ENCODE data around the gene SHH. TPM values are rescaled to one million over a fixed set of nuclear protein-coding genes. Genes with fewer than 3 reads are reported as not detected.
"Not testable (repeated sequence)": the region's sequence is repeated elsewhere in the genome, so short reads cannot be mapped to it uniquely, and the experiment has no call there.

SHH gene
- total RNA-seq, 1 donor from 2014 or later: under 0.01 TPM

DNA sequence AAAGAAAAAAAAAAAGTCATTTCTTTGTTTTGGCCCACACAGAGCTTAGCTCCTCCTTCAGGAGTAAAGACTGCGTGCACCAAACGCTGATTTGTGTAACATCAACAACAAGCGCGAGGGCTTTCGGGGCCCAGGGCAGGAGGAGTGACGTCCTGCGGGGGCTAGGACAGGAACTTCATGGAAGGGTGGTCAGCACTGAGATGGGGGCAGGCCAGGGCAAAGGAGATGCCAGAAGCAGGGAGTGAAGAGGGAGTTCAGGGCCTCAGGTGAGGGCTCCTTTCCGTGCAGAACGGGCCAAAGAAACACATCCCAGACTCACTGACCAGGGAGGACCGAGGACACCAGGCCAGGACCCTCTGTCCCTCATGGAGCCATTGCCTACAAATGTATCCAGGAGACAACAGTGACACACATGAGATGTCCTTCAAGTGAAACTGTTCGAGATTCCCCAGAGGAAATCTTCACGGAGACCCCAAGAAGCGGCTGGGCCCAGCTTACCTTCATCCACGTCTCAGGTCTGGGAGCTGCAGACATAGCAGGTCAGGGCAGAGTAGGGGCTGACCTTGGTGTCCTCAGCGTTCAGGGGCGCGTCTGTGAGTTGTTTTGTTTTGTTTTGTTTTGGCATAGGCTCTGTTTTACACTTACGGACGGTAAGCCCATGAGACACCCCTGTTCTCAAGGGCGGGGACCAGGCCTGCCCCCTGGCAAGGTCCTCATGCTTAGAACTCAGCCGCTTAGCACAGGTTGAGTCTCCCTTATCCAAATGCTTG is 30.4 kb upstream of the SHH start:
- no peak for DNase-seq (ENCODE audit: low read depth in 2 of 2)

DNA sequence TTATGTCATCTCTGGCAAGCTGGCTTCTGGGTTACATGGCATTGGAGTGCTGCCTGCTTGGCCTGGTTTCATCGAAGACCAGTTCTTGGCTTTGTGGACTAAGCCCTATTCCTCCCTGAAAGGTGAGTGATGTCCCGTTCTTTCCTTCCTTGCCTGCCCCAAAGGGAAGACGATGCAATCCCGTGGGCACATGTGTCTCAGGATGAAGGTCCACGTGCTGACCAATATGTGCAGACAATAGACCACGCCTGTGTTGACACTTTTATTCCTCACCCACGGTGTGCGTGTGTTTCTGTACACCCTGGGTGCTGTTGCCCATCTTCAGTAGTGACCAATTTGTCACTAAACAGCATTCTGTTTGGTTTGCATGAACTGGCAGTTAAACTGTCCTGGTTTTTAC is 28.6 kb upstream of the SHH start:
- no peak for DNase-seq (ENCODE audit: low read depth in 2 of 2)

DNA sequence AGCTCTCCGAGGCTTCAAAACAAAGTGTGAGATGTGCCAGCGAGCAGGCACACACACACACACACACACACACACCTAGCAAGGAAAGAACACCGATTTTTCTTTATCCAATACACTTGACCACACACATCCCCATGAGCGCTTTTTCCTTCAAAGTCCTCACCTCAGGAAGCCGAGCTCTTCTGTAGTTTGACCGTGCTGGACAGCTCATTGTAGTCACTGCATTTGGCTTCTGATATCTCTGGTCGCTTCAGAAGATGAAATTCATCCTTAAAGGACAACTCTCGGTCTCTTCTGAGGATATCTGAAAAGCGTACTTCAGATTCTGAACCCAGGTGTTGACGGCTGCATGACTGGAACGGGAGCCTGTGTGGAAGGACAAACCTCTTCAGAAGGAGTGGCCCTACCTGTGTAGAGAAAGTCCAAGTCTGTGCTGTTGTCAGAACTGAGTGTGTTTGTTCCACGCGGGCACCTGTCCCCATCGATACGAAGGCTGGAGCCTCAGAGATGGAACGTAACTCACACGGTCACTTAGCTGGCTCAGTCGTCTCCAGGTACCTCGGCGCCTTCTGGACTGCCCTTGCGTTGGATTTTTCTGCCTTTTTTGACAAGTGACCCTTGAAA is 28.1 kb upstream of the SHH start:
- DNase-seq (ENCODE audit: low read depth in 2 of 2): no peak

DNA sequence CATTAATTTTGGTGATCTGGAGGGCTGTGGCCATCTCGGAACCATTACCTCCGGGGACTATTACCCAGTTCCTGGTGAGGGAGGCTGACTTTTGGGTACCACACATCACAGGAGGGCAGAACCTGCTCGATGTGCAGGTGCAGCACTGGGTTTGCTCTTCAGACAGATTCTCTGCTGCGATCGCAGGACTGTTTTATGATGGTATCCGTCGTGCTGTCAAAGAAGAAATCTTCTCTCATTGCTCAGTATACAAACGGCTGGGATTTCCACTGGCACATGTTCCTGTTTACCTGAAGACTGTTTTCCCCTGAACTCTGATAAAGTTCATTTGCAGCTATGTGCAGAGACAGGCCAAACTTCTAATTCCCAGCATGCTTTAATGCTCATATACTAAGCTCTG is 27.2 kb upstream of the SHH start:
- DNase-seq (ENCODE audit: low read depth in 2 of 2): no peak

DNA sequence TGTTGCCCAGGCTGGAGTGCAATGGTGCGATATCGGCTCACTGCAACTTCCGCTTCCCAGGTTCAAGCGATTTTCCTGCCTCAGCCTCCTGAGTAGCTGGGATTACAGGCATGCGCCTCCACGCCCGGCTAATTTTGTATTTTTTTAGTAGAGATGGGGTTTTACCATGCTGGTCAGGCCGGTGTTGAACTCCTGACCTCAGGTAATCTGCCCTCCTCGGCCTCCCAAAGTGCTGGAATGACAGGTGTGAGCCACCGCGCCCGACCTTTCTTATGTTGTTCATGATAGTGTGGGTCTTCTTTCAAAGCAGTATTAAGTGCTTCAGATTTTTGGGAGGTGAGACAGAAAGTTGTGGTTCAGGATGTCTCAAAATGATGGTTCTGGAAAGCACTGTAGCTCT is 26.0 kb upstream of the SHH start:
- not testable (repeated sequence) for DNase-seq (ENCODE audit: low read depth in 2 of 2)

DNA sequence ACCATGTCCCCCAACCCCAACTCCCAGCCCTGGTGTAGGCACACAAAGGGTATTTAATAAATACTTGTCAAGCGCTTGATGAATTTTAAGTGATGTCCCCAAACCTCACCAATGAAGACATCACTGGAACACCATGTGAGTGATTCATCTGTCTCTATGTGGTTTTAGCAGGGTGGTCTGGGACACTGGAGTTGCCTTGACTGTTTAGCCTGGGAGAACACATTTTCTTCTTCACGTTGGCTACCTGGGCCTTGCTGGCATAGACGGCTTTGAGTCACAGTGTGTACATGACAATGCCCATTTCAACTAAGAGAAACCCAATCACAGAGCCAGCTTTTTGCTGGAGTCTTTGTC is 24.8 kb upstream of the SHH start:
- no peak for DNase-seq (ENCODE audit: low read depth in 2 of 2)

DNA sequence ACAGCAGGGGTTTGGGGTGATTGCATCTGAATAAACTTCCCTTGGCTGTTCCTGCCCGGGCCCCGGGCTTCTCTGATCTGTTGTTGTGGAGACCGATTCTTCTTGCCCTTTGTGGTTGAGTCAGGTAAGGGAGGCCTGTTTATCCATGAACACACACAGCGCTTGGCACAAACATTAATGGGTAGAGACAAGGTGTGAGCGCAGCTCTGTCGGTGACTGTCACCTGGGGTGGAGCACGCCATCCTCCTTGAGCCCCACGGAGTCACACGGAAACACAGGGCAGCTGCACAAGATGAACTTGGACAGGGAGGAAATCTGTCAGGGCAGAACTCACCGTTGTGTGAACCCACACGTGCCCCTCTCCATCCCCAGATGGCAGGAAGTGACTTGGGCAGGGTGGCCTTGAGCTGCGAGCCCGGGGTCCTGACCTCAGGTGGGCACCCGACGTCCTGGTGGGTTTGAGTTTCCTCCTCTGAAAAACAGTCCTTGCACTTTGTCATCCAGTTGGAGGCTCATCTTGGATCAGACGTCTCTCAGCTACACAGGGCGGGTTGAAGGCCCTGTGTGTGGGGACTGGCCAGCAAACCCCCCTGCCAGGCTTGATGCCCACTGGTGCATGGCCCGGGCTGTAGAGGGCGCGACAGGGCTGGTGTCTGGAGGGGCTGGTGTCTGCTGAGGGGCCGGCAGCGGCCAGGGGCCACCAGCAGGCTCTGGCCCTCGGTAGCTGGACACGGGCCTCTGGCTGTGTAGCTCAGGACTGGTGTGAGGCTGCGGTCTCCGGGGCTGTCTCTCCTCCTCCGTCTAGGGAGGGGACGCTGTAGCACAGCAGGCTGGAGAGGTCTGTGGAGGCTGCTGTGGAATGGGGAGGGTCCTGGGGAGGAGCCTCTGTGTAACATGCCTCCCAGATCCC is 24.2 kb upstream of the SHH start:
- DNase-seq (ENCODE audit: low read depth in 2 of 2): no peak

DNA sequence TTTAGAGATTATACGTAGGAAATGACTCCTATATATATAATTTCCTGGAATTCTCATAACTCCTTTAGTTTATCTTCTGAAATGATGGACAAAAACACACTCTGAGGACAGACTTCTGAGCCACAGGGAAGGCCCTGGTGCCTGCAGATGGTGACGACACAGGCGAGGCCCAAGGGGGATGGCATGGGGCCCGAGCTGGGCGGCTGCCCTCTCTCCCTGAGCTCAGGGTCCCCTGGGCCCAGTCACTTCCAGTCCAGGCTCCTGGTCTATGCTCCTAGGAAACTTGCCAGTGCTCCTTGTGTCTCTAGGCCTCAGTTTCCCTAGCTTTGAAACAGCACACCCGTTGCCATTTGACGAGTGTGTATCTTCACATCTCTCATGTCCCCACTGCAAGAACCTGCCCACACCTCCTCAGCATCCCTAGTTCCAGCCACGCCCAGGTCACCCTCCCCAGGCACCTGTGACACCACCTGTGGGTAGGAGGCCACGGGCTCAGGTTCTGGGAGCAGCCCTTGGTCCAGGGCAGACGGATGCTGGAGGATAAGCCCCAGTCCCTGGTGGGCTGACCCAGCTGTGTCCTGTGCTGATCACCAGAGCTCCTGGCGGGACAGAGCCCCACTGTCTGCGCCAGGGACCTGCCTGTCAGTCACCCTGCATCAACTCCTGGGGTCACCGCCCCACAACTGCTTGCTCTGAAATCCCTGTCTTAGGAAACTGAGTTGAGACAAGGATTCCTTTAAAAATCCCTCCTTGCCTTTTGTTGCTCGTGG is 23.4 kb upstream of the SHH start:
- DNase-seq (ENCODE audit: low read depth in 2 of 2): no peak

DNA sequence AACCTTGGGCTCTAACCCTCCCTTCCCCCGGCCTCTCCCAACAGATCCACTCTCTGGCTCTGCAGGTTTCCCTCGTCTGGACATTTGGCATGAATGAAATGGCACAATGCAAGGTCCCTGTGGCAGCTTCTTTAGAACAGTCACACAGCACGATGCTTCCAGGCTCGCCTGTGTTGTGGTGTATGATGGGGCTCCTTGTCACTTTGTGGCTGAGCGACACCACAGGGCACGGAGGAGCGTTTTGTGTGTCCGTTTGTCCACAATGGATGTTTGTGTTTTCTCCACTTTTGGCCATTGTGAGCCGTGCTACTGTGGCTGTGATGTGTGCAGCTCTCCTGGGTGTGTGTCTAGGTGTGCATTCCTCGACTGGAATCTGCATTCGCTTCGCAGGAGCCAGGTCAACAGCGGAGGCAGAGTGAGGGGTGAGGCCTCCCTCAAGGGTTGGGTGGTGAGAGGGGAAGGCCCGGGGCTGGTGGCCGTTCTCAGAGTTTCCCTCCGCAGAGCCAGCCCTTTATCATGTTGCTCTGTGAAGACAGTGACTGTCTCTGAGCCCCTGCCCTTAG is 22.3 kb upstream of the SHH start:
- DNase-seq (ENCODE audit: low read depth in 2 of 2): no peak

DNA sequence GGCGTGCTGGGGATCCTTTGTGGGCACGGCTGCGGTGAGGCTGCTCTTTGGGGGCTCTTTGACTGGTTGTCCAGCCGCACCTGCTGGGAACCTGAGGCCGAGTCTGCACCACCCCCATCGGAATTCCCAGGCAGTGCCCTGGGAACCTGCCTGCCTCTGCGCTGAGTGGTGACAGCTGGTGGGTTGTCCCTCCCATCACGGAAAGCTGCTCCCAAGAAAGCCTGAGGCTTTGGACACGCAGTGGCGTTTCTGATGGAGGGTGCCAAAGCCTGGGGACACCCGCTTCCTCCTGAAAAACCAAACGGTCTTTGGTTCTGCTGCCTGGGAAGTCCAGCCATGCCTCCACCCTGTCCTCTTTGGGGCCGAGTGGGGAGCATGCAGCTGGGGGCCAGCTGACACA is 21.4 kb upstream of the SHH start:
- DNase-seq (ENCODE audit: low read depth in 2 of 2): no peak

DNA sequence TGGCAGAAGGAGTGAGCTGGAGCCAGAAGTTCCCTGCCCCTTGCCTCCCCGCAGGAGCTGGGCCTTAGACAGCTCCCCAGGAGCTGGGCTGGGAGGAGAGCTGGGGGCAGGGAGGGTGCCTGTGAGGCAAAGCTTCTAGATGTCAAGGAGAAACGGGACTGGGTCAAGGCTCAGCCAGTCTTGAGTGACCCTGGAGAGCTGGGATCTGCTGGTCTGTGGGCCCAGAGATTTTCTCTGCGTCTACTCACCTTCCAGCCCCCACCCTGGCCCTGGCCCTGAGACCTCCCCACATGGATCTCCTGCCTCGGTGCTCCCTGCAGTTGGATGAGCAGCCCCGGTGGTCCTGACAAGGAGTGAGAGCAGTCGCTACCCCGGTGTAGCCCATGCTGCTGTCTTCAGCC is 20.3 kb upstream of the SHH start:
- DNase-seq (ENCODE audit: low read depth in 2 of 2): no peak

DNA sequence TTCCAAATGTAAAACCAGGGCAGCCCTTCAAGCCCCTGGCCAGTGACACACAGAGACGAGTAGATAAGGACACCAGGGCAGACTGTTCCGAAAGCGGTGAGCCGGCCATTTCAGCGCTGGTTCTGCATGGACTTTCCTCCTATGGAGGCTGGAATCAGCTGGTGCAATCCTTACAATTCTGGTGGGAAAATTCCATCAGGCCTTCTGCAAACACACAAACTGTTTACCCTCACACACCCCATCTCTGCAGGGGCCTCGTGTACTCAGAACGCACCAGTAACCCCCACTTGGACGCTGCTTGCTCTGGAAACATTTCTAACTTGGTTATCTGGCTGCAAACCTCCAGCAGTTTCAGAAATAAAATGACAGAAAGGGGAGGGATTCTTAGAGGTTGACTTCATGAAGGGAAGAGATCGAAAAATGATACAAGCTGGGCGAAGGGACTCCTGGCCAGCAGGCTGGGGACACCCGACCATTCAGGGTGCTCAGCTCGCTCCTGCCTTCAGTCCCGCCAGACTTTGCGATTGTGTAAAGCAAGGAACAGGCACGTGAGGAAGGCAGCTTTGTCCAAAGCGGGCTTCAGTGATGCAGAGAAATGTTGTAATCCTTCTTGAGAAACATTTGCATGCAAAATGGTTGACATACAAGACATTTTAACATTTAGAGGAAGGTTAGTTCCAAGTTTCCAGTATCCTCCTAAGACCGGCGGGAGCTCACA is 19.7 kb upstream of the SHH start:
- no peak for DNase-seq (ENCODE audit: low read depth in 2 of 2)

DNA sequence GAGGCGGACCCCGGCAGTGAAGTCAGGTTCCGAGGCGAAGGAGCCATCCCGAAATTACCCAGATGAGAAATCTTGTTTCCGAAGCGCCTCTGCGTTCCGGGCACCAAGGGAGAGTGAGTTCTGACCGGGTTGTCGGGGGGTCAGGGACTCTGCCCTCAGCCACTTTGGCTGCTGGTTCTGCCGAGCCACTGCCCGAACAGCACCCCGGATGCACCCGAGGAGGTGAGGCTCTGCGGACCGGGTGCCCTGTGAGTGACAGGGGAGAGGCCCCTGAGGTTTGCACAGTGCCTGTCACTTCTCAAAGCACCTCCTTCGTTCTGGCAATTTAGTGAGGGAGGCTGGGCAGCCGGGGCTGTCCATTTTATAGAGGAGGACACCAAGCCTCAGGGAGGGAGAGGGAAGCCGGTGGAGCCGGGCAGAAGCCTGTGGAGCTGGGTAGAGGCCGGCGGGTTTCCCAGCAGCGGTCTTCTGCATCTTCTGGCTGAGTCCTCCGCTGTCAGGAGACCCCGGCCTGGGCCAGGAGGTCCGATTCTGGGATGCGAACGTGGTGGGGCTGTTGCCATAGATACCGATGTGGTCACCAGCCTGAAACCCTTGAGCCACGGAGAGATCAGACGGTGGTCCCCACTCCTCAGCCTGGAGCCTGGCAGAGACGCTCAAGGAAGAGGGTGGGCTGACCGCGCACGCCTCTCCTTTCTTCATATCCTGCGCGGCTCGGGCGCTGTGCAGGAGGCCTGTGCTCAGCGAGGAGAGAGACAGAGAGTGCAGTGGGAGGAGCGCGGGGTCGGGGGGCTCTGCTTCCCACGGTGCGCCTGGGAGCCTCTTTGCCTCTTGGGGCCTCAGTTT is 18.9 kb upstream of the SHH start:
- no peak for DNase-seq (ENCODE audit: low read depth in 2 of 2)

DNA sequence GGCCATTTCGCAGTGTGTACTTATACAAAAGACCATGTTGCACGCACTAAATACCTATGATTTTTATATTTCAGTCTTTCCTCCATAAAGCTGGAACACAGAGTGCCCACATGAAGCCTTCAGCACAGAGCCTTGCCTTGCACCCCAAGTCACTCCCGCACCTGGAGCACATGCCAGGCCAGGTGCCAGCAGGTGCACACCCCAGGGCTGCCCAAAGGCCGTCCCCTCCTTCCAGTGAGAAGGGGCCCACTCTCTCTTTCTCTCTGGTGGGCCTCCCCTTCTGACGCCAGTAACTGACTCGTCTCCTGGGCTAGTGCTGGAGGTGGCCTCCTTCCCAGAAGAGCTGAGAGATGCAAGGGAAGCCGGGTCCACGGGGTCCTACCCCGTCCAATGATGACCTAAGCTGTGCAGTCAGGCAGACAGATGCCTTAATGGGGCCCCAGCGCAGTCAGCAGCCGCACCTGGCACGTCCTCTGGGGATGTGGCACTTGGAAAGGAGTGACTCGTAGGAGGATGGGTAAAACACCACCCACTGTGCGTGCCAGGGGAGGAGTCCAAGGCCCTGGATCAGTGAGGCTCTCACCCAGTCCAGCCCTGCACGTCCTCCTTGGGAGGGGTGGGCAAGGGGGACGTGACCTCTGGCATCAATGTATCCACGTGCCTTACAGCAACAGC is 17.7 kb upstream of the SHH start:
- no peak for DNase-seq (ENCODE audit: low read depth in 2 of 2)

DNA sequence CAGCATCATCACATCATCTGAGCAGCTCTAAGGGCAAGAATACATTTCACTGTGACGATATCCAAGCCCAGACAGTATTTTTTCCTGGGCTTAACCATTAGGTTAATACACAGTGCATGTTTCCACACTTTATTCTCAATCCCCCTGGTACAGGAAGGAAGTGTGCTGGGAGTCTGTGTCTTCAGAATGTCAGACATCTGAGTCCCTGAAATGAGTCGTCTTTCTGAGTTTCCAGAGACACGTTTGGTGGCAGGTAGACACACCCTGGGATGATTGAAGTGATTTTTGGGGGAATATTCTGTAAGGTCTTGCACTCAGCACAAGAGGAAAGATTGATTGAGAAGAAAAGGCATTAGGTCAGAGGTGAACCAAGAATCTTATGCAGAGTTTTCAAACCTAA is 13.1 kb upstream of the SHH start:
- DNase-seq (ENCODE audit: low read depth in 2 of 2): no peak

DNA sequence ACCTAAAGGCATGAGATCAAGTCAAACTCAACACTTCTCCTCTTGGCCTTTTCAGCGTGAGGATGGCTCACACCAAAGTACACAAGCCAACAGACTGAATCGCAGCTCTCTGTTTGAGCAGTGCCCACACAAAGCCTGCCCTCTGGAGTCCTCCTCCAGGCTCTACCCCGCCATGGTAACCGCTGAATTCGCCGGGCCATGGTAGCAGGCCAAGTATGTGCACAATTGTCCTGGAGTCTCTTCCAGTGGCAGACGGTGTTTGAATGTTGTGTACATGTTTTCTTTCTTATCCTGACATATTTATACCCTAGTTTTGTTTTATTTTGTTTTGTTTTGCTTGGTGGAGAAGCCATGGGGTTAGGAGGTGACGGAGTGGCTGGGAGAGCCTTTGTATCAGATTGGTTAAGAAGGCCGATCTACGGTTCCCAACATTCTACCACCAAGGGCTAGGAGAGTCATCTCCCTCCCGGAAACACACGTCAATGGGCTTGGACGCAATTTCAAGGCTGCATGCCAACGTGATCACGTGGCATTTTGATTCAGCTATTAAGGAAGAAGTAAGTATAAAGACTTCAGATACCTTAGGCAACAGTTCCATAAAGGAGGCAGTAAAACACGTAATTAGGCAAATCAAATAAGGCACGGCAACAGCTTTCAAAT is 12.1 kb upstream of the SHH start:
- peak; percentile 55 to 87 for DNase-seq (ENCODE audit: low read depth in 2 of 2)

DNA sequence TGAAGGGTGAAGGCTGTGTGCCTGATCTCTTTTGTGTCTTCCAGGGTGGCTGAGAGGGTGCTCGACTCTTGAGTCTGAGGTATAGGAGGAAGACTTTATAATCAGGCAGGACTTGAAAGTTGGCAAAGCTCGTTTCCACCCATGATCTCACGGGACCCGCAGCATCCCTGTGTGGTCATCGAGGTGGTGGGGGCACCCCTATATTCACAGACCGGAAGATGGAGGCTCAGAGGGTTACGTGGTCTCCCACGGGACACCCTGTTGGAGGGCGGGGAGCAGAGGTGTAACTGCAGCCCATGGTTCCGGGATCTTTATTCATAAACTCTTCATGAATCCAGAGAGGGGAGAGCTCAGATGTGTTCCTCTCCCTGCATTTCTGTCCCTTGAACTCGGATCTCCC is 9.6 kb upstream of the SHH start:
- no peak for DNase-seq (ENCODE audit: low read depth in 2 of 2)

DNA sequence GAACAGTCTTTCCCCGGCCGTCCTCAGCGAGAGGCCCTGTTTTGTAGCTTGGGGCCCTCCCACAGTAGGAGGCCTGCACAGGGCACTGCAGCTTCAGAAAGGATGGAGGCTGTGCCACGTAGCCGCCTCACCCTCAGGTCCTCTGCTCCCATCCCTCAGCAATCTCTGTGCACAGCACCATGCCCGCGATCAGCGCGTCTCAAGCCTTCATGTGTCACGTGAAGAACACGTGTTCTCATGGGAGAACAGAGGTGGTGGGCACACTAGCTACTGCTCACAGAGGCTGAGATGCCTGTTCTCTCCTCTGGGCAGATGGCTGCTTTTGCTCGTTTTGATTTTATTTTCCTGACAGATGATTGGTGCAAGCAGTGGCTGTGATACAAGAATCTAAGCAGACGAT is 8.5 kb upstream of the SHH start:
- no peak for DNase-seq (ENCODE audit: low read depth in 2 of 2)

DNA sequence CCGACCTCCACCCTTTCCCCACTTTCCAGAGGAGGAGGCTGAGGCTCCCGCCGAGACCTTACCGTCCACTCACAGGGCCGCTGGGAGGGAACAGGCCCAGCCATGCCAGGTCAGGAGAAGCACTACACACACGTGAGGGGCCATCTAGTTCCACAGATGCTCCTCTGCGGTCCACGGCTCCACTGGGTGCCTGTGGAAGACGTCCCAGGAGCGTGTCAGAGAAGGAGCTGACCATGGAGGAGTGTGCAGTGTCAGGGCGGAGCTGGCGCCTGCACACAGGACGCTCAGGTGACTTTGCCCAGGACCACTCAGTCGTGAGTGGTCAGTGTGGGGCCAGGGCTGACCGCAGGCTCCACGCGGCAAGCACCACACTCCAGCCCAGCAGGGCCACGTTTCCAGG is 8.0 kb upstream of the SHH start:
- DNase-seq (ENCODE audit: low read depth in 2 of 2): no peak
